H1 (cell line): ENCODE data around the gene HSPD1. TPM values are rescaled to one million over a fixed set of nuclear protein-coding genes. Genes with fewer than 3 reads are reported as not detected.

Experiments used
- ASH2L ChIP-seq: fragments of 200-600, 300-600 bp; sonication (generic); IDR thresholded peaks from one replicate; pipeline ENCODE4 v1.7.1; 2017; ENCODE audit warnings: low read length
- BRCA1 ChIP-seq: IDR thresholded peaks from 2 replicates; pipeline ENCODE4 v1.6.1; 2012; ENCODE audit warnings: low read depth, low read length, improper control_type of control experiment
- CBX8 ChIP-seq: fragments of 300-800, 300-1000 bp; sonication (generic); IDR thresholded peaks from 2 replicates; pipeline ENCODE4 v1.7.1; 2016; ENCODE audit warnings: low read depth, low read length, borderline replicate concordance
- CHD1 ChIP-seq: IDR thresholded peaks from 2 replicates; pipeline ENCODE4 v1.6.1; 2012; ENCODE audit warnings: low read depth, low read length, improper control_type of control experiment
- EGR1 ChIP-seq: IDR thresholded peaks from 2 replicates; pipeline ENCODE4 v1.6.1; 2011; ENCODE audit warnings: low read depth, low read length, borderline replicate concordance
- EP300 ChIP-seq, 2 experiments: IDR thresholded peaks; 1 replicate in 1 of 2; 2 replicates in 1 of 2; pipeline ENCODE4 v1.6.1; 2011 to 2012; ENCODE audit warnings: low read depth in 2 of 2, low read length in 2 of 2, mild to moderate bottlenecking in 2 of 2, borderline replicate concordance in 1 of 2, inconsistent platforms in 1 of 2, moderate library complexity in 1 of 2
- EZH2 ChIP-seq: fragments of 200-600 bp; sonication (generic); IDR thresholded peaks from 2 replicates; pipeline ENCODE4 v1.7.1; 2012; ENCODE audit warnings: low read depth, mild to moderate bottlenecking, moderate library complexity, low read length, inconsistent platforms; ENCODE audit not compliant: severe bottlenecking
- GABPA ChIP-seq: IDR thresholded peaks from 2 replicates; pipeline ENCODE4 v1.6.1; 2011; ENCODE audit warnings: mild to moderate bottlenecking, low read length, moderate library complexity, borderline replicate concordance; ENCODE audit not compliant: insufficient read depth
- JUN ChIP-seq: IDR thresholded peaks from 2 replicates; pipeline ENCODE4 v1.6.1; 2011; ENCODE audit warnings: low read depth, mild to moderate bottlenecking, improper control_type of control experiment, low read length
- JUND ChIP-seq: IDR thresholded peaks from 2 replicates; pipeline ENCODE4 v1.6.1; 2011; ENCODE audit warnings: mild to moderate bottlenecking, improper control_type of control experiment, low read length
- KDM4A ChIP-seq: IDR thresholded peaks from one replicate; pipeline ENCODE4 v1.7.1; 2012; ENCODE audit warnings: low read depth, mild to moderate bottlenecking, moderate library complexity, low read length, inconsistent platforms; ENCODE audit not compliant: severe bottlenecking
- MAX ChIP-seq: IDR thresholded peaks from 2 replicates; pipeline ENCODE4 v1.6.1; 2012; ENCODE audit warnings: inconsistent platforms
- NRF1 ChIP-seq: IDR thresholded peaks from 2 replicates; pipeline ENCODE4 v1.6.1; 2011; ENCODE audit warnings: mild to moderate bottlenecking, low read depth, low read length, improper control_type of control experiment
- PHF8 ChIP-seq: fragments of 200-600 bp; sonication (generic); conservative IDR thresholded peaks from 2 replicates; pipeline ENCODE4 v1.7.1; 2012; ENCODE audit warnings: low read depth, mild to moderate bottlenecking, inconsistent platforms, low read length, moderate library complexity
- POLR2A ChIP-seq, 2 experiments: IDR thresholded peaks; 1 replicate in 1 of 2; 2 replicates in 1 of 2; pipeline ENCODE4 v1.6.1; 2011; ENCODE audit warnings: low read depth in 2 of 2, low read length in 2 of 2, mild to moderate bottlenecking in 2 of 2; ENCODE audit errors: control extremely low read depth in 1 of 2
- RNF2 ChIP-seq: fragments of 200-900, 300-1000 bp; sonication (generic); IDR thresholded peaks from 2 replicates; pipeline ENCODE4 v1.7.1; 2016; ENCODE audit warnings: borderline replicate concordance, low read depth, mild to moderate bottlenecking, antibody characterized with exemption, low read length; ENCODE audit not compliant: poor library complexity, severe bottlenecking; ENCODE audit errors: missing control alignments
- SAP30 ChIP-seq: fragments of 300-600 bp; sonication (generic); IDR thresholded peaks from 2 replicates; pipeline ENCODE4 v1.7.1; 2012; ENCODE audit warnings: low read length, moderate library complexity, mild to moderate bottlenecking, inconsistent platforms; ENCODE audit not compliant: insufficient read depth, insufficient replicate concordance
- SIRT6 ChIP-seq: IDR thresholded peaks from one replicate; pipeline ENCODE4 v1.7.1; 2012; ENCODE audit warnings: low read length, inconsistent platforms
- SP1 ChIP-seq: IDR thresholded peaks from 2 replicates; pipeline ENCODE4 v1.6.1; 2011; ENCODE audit warnings: low read depth, low read length
- SP2 ChIP-seq: IDR thresholded peaks from 2 replicates; pipeline ENCODE4 v1.6.1; 2012; ENCODE audit warnings: mild to moderate bottlenecking, low read length, inconsistent platforms
- TCF12 ChIP-seq: IDR thresholded peaks from 2 replicates; pipeline ENCODE4 v1.6.1; 2011; ENCODE audit warnings: low read depth, mild to moderate bottlenecking, low read length
- USF2 ChIP-seq: IDR thresholded peaks from 2 replicates; pipeline ENCODE4 v1.6.1; 2011; ENCODE audit warnings: low read length, improper control_type of control experiment
- YY1 ChIP-seq: IDR thresholded peaks from 2 replicates; pipeline ENCODE4 v1.6.1; 2011; ENCODE audit warnings: low read depth, mild to moderate bottlenecking, low read length
- polyA plus RNA-seq, 7 experiments: library from polyadenylated mRNA; depleted of rRNA in 3 of 7; stranded (reverse) in 5 of 7; unstranded in 2 of 7; fragments of >200 nt in 5 of 7; fragments of 200-250 nt in 2 of 7; gene quantifications; 1 replicate in 5 of 7; 2 replicates in 1 of 7; 4 replicates in 1 of 7; pipeline versions ENCODE4 v1.2.1 to v1.2.3, GENCODE V29; 2011 to 2013; ENCODE audit warnings: missing spikeins in 2 of 7, mixed read lengths in 2 of 7
- total RNA-seq: library from RNA; stranded (reverse); fragmentation: NEBNext Ultra II Directional; extraction: Animal tissue kit (Norgen Biotek cat#: 25700); gene quantifications from 2 replicates; pipeline ENCODE4 v1.2.1, GENCODE V29; 2021

The HSPD1 gene
- total and polyA plus RNA-seq, 2 of the 8 experiments (the other 6 are each of a cell fraction or from before 2014, with no cell fraction given): 221 to 1,108 TPM

- TF ChIP-seq NRF1 (peak; percentile 50), SP1 (peak; percentile 70), EZH2 (no peak), TCF12 (no peak), JUND (no peak; the same call in 1 of the 2 replicates), EGR1 (no peak), ASH2L (peak; percentile 90), EP300 (IDR thresholded peaks at IDR 0.05; ENCODE audit: borderline replicate concordance in 1 of 2, low read depth in 2 of 2, low read length in 2 of 2) (peak in 1 of 2 experiments; percentile 65; a peak in 1 of 3 replicates), GABPA (no peak), RNF2 (no peak), KDM4A (peak; percentile 69), JUN (no peak), BRCA1 (no peak), USF2 (no peak), SIRT6 (no peak), YY1 (peak; percentile 77; the same call in 1 of the 2 replicates), MAX (peak; percentile 28; the same call in 1 of the 2 replicates), PHF8 (peak; percentile 78), POLR2A (IDR thresholded peaks at IDR 0.05; ENCODE audit: control extremely low read depth in 1 of 2, low read depth in 2 of 2, low read length in 2 of 2) (peak; percentile 32 to 92), CBX8 (no peak), CHD1 (peak; percentile 62; the same call in 1 of the 2 replicates), SP2 (no peak), SAP30 (no peak)
These were observed 46.3 kb downstream of the HSPD1 start, which contains the start of gene COQ10B (continued) for GRCh38 chr2:197453123-197453913.
